Measurements from ENCODE around the gene IGF2BP2.

GRCh38 chr3:185837414-185837813, 12.6 kb upstream of the IGF2BP2 start:
- TF ChIP-seq MYNN (IDR thresholded peaks at IDR 0.05) (no peak), MYNN (CRISPR knock-in tag; IDR thresholded peaks at IDR 0.05) (no peak), RBM39 (optimal IDR thresholded peaks at IDR 0.05; ENCODE audit: low read depth, low read length) (no peak), CTCF (IDR thresholded peaks at IDR 0.05 in 2 of 3, conservative IDR thresholded peaks at IDR 0.05 in 1 of 3; ENCODE audit: insufficient read depth in 2 of 3, low read depth in 1 of 3, low read length in 3 of 3) (no peak), HIVEP1 (CRISPR knock-in tag; IDR thresholded peaks at IDR 0.05) (no peak), RBM22 (IDR thresholded peaks at IDR 0.05; ENCODE audit: low read depth, low read length, poor library complexity, severe bottlenecking) (no peak), ZNF174 (CRISPR knock-in tag; IDR thresholded peaks at IDR 0.05) (no peak)
- TF ChIP-seq, protein P1, sequence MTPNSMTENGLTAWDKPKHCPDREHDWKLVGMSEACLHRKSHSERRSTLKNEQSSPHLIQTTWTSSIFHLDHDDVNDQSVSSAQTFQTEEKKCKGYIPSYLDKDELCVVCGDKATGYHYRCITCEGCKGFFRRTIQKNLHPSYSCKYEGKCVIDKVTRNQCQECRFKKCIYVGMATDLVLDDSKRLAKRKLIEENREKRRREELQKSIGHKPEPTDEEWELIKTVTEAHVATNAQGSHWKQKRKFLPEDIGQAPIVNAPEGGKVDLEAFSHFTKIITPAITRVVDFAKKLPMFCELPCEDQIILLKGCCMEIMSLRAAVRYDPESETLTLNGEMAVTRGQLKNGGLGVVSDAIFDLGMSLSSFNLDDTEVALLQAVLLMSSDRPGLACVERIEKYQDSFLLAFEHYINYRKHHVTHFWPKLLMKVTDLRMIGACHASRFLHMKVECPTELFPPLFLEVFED (CRISPR knock-in tag; conservative IDR thresholded peaks at IDR 0.05), result no peak
